Progenitor cell of endocrine pancreas (in vitro differentiated cells): ENCODE data around the gene PRF1. TPM values are rescaled to one million over a fixed set of nuclear protein-coding genes. Genes with fewer than 3 reads are reported as not detected.

Experiments
- DNase-seq: peaks from one replicate; pipeline ENCODE4 v3.0.0; 2021; ENCODE audit warnings: low spot score; ENCODE audit not compliant: unreplicated experiment
- H3K27ac Mint-ChIP-seq: 2 replicates; pipeline ENCODE4 v1.8.0; 2021; ENCODE audit warnings: mild to moderate bottlenecking, moderate library complexity, mixed read lengths
- H3K27me3 Mint-ChIP-seq: 2 replicates; pipeline ENCODE4 v1.8.0; 2021; ENCODE audit warnings: mixed read lengths
- H3K36me3 Mint-ChIP-seq: 2 replicates; pipeline ENCODE4 v1.8.0; 2022; ENCODE audit warnings: mixed read lengths; ENCODE audit not compliant: insufficient read depth
- H3K4me1 Mint-ChIP-seq: 2 replicates; pipeline ENCODE4 v1.8.0; 2021; ENCODE audit warnings: low read depth, mixed read lengths
- H3K4me3 Mint-ChIP-seq: 2 replicates; pipeline ENCODE4 v1.8.0; 2021; ENCODE audit warnings: low read depth, mild to moderate bottlenecking, moderate library complexity, mixed read lengths
- H3K9me3 Mint-ChIP-seq: 2 replicates; pipeline ENCODE4 v1.8.0; 2021; ENCODE audit warnings: low read depth, mixed read lengths
- CTCF ChIP-seq: fragments of 200-600 bp; sonication (generic); IDR thresholded peaks from one replicate; pipeline ENCODE4 v1.5.0; 2021; ENCODE audit warnings: antibody characterized with exemption, mild to moderate bottlenecking; ENCODE audit not compliant: unreplicated experiment
- total RNA-seq: library from RNA; stranded (reverse); gene quantifications from 2 replicates; pipeline ENCODE4 v1.2.1, GENCODE V29; 2021

The PRF1 gene
- total RNA-seq, 1 donor from 2014 or later = not detected

GRCh38 chr10:70552586-70552985 lies 50.0 kb downstream of the PRF1 start:
- Mint-ChIP-seq H3K27ac (no peak overlapping the region), H3K4me1 (no peaks in the 10 kb centered on the region), H3K36me3 (no peaks in the 10 kb centered on the region), H3K9me3 (no peaks in the 10 kb centered on the region), H3K27me3 (no peaks in the 10 kb centered on the region), H3K4me3 (no peak overlapping the region)
- DNase-seq = no peak
- no peak for TF ChIP-seq CTCF

GRCh38 chr10:70551971-70552422 lies 50.5 kb downstream of the PRF1 start:
- Mint-ChIP-seq H3K4me3 (no peak overlapping the region), H3K4me1 (no peaks in the 10 kb centered on the region), H3K9me3 (no peaks in the 10 kb centered on the region), H3K27me3 (no peaks in the 10 kb centered on the region), H3K27ac (no peak overlapping the region), H3K36me3 (no peaks in the 10 kb centered on the region)
- no peak for TF ChIP-seq CTCF
- DNase-seq = no peak

GRCh38 chr10:70551466-70551865 lies 51.1 kb downstream of the PRF1 start:
- no peak for TF ChIP-seq CTCF
- H3K4me1 Mint-ChIP-seq = no peaks in the 10 kb centered on the region
- H3K36me3 Mint-ChIP-seq = no peaks in the 10 kb centered on the region
- no peaks in the 10 kb centered on the region for H3K9me3 Mint-ChIP-seq
- DNase-seq = no peak
- no peak overlapping the region for H3K27ac Mint-ChIP-seq
- H3K4me3 Mint-ChIP-seq = no peak overlapping the region
- H3K27me3 Mint-ChIP-seq = no peaks in the 10 kb centered on the region

GRCh38 chr10:70550459-70550858 lies 52.1 kb downstream of the PRF1 start:
- no peaks in the 10 kb centered on the region for H3K36me3 Mint-ChIP-seq
- H3K9me3 Mint-ChIP-seq = no peaks in the 10 kb centered on the region
- H3K4me3 Mint-ChIP-seq = no peak overlapping the region
- no peak overlapping the region for H3K27ac Mint-ChIP-seq
- no peaks in the 10 kb centered on the region for H3K27me3 Mint-ChIP-seq
- no peak for DNase-seq
- H3K4me1 Mint-ChIP-seq = no peaks in the 10 kb centered on the region
- TF ChIP-seq CTCF = no peak

GRCh38 chr10:70549962-70550458 lies 52.5 kb downstream of the PRF1 start:
- Mint-ChIP-seq H3K27ac (no peak overlapping the region), H3K27me3 (no peaks in the 10 kb centered on the region), H3K36me3 (no peaks in the 10 kb centered on the region), H3K4me1 (no peaks in the 10 kb centered on the region), H3K9me3 (no peaks in the 10 kb centered on the region), H3K4me3 (no peak overlapping the region)
- TF ChIP-seq CTCF = peak; percentile 89
- peak; percentile 65 for DNase-seq
